ENCODE measurements around the gene ACVR1B. TPM values are rescaled to one million over a fixed set of nuclear protein-coding genes. Genes with fewer than 3 reads are reported as not detected.

Gene ACVR1B
- total and polyA plus RNA-seq, 10 donors, result 2.8 to 27.6 (median 18.6) TPM

DNA sequence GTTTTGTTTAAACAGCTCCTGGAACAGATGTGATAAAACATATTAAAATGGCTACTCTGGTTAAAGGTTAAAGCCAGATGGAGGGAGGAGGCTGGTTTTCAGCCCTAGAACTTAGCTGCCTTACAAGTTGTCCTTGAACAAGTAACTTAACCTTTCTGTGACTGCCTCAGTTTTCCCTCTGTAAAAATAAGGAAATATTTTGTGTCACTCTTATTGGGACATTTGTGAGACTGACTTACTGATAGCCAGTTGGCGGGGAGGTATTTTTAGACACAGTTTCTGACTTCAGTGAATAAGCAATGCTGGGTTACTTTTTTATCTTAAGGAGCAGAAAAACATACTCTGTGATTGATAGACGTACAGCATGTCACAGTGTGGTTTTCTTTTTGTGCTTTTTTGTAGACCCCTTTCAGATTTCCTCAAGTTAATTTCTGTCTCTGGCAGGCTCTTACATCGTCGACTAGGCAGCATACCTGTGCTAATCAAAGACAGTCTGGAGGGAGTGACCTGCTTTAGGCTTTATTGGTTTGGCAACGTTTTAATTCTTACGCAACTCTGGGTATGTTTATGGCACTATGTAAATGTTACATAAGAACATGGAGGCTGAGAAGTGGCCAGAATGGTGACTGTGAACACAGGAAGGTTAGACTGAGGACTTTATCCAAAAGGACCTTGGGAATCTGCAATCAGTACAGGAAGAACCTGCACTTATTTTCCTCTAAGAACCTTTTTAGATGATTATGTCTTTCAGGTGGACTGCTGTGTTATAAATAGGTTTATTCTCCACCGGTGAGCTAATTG is 3.3 kb downstream of the ACVR1B start:
- Histone ChIP-seq H3K4me3 (no peak overlapping the region), H3K4me1 (peaks cover 23 to 82% (median 47%) of the 10 kb centered on the region in 6 donors), H3K9me3 (no peaks in the 10 kb centered on the region), H3K36me3 (no peaks in the 10 kb centered on the region), H3K27me3 (replicated peaks in 1 of 7) (no peaks in the 10 kb centered on the region), H3K27ac (peak overlapping the region in 7 of 8 donors; percentile 12 to 95 (median 87))
- intact Hi-C loops (cut with DNase I; ENCODE audit: low total_unique reads), result no loop called here
- TF ChIP-seq, protein P1, sequence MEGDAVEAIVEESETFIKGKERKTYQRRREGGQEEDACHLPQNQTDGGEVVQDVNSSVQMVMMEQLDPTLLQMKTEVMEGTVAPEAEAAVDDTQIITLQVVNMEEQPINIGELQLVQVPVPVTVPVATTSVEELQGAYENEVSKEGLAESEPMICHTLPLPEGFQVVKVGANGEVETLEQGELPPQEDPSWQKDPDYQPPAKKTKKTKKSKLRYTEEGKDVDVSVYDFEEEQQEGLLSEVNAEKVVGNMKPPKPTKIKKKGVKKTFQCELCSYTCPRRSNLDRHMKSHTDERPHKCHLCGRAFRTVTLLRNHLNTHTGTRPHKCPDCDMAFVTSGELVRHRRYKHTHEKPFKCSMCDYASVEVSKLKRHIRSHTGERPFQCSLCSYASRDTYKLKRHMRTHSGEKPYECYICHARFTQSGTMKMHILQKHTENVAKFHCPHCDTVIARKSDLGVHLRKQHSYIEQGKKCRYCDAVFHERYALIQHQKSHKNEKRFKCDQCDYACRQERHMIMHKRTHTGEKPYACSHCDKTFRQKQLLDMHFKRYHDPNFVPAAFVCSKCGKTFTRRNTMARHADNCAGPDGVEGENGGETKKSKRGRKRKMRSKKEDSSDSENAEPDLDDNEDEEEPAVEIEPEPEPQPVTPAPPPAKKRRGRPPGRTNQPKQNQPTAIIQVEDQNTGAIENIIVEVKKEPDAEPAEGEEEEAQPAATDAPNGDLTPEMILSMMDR (IDR thresholded peaks at IDR 0.05 in 8 of 11, conservative IDR thresholded peaks at IDR 0.05 in 3 of 11), result no peak
- no peak for TF ChIP-seq POLR2A (IDR thresholded peaks at IDR 0.05)
- TF ChIP-seq POLR2AphosphoS5 (IDR thresholded peaks at IDR 0.05), result no peak
- 34 to 46% (median 41%) methylated on average over 7 of the region's 7 CpGs for WGBS, 5 donors
- no peak for DNase-seq

DNA sequence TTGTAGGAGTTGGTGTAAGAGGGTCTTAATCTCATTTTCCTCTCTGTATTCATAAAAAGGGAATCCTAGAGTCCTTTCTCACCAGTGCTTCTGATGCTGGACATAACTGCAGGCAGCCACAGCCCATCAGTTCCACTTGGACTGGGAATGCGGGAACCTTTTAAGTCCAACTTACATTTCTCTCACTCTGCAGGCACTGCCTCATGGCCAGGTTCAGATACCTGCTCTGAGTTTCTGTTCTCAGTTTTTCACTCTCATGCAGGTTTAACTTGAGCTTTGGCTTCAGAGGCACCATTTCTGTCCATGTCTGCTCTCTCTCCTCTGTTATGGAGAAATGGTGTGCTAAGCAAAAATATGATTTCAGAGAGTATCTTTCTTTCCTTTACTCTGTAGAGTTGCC is 4.2 kb downstream of the ACVR1B start:
- 92 to 96% (median 93%) methylated on average over 1 of the region's 1 CpG for WGBS, 5 donors
- H3K27ac ChIP-seq, result peak overlapping the region in 2 of 8 donors; percentile 87 to 95
- H3K27me3 ChIP-seq (replicated peaks in 1 of 7), result no peaks in the 10 kb centered on the region
- intact Hi-C loops (cut with DNase I; ENCODE audit: low total_unique reads), result no loop called here
- H3K4me1 ChIP-seq, result peaks cover 23 to 83% (median 45%) of the 10 kb centered on the region in 6 donors
- H3K9me3 ChIP-seq, result no peaks in the 10 kb centered on the region
- H3K36me3 ChIP-seq, result peaks cover 0 to 8% (median 0%) of the 10 kb centered on the region in 6 donors
- TF ChIP-seq POLR2AphosphoS5 (IDR thresholded peaks at IDR 0.05), result no peak
- no peak for TF ChIP-seq POLR2A (IDR thresholded peaks at IDR 0.05)
- TF ChIP-seq, protein P1 (IDR thresholded peaks at IDR 0.05 in 8 of 11, conservative IDR thresholded peaks at IDR 0.05 in 3 of 11), result no peak
- H3K4me3 ChIP-seq, result no peak overlapping the region
- DNase-seq, result no peak

DNA sequence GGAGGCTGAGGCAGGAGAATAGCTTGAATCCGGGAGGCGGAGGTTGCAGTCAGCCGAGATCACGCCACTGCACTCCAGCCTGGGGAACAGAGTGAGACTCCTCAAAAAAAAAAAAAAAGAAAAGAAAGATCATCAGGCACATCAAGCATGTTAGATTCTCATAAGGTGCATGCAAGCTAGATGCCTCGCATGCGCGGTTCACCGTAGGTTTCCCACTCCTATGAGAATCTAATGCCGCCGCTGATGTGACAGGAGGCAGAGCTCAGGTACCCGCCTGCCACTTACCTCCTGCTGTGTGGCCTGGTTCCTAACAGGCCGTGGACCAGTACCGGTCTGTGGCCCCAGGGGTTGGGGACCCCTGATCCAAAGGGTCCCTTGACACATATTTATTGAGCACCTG is 7.0 kb downstream of the ACVR1B start:
- no peaks in the 10 kb centered on the region for H3K9me3 ChIP-seq
- intact Hi-C loops (cut with DNase I; ENCODE audit: low total_unique reads), result no loop called here
- H3K4me1 ChIP-seq, result peaks cover 15 to 83% (median 39%) of the 10 kb centered on the region in 6 donors
- no peak overlapping the region for H3K4me3 ChIP-seq
- TF ChIP-seq, protein P1 (IDR thresholded peaks at IDR 0.05 in 8 of 11, conservative IDR thresholded peaks at IDR 0.05 in 3 of 11), result no peak
- TF ChIP-seq POLR2AphosphoS5 (IDR thresholded peaks at IDR 0.05), result no peak
- TF ChIP-seq POLR2A (IDR thresholded peaks at IDR 0.05), result no peak
- DNase-seq, result no peak
- H3K27me3 ChIP-seq (replicated peaks in 1 of 7), result no peaks in the 10 kb centered on the region
- H3K36me3 ChIP-seq, result peaks cover 0 to 13% (median 0%) of the 10 kb centered on the region in 6 donors
- H3K27ac ChIP-seq, result no peak overlapping the region
- WGBS, 5 donors, result 96 to 98% (median 98%) methylated on average over 13 of the region's 13 CpGs

DNA sequence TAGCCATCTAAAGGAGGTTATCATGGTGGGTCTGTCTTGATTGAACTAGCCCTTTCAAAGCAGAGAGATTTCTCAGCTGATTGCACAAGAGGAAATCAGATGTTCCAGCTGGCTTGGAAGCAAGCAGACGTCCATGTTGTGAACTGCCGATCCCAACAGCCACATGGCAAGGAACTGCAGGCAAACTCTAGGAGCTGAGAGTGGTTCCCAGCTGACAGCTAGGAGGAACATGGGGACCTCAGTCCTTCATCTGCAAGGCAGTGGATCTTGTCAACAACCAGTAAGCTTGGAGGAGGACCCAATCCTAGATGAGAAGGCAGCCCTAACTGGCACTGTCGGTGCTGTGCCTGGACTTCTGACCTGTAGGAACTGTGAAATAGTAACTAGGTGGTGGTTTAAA is 7.7 kb downstream of the ACVR1B start:
- no peaks in the 10 kb centered on the region for H3K27me3 ChIP-seq (replicated peaks in 1 of 7)
- peaks cover 0 to 14% (median 0%) of the 10 kb centered on the region in 6 donors for H3K36me3 ChIP-seq
- intact Hi-C loops (cut with DNase I; ENCODE audit: low total_unique reads), result no loop called here
- H3K4me1 ChIP-seq, result peaks cover 11 to 76% (median 33%) of the 10 kb centered on the region in 6 donors
- no peak for DNase-seq
- peak overlapping the region in 1 of 8 donors; percentile 5 for H3K27ac ChIP-seq
- 43 to 86% (median 48%) methylated on average over 1 to 3 of the region's 3 CpGs for WGBS, 5 donors
- TF ChIP-seq POLR2A (IDR thresholded peaks at IDR 0.05) (no peak), POLR2AphosphoS5 (IDR thresholded peaks at IDR 0.05) (no peak)
- TF ChIP-seq, protein P1 (IDR thresholded peaks at IDR 0.05 in 8 of 11, conservative IDR thresholded peaks at IDR 0.05 in 3 of 11), result no peak
- no peak overlapping the region for H3K4me3 ChIP-seq
- H3K9me3 ChIP-seq, result no peaks in the 10 kb centered on the region

Measured in spleen (tissue), 11 donors.